ENCODE results near the gene GPR78.

- TF ChIP-seq EZH2 (IDR thresholded peaks at IDR 0.05): no peak
- TF ChIP-seq CTCF (IDR thresholded peaks at IDR 0.05): no peak
These were observed 27.0 kb upstream of the GPR78 start for GRCh38 chr4:8553216-8553615.

Measured in neural progenitor cell (in vitro differentiated cells).